SK-N-SH treated with all-trans-retinoic acid at 6 μM for 48 hours (cell line): ENCODE results near the gene LRRC42.

Experiments used
- ATAC-seq: fragments of 200-7000 bp; cut with Tn5 transposase; 3 replicates; pipeline ENCODE4 v1.9.1; 2020; ENCODE audit warnings: mild to moderate bottlenecking, moderate library complexity
- ARNTL ChIP-seq: fragments of 450-650 bp; formaldehyde crosslinking; IDR thresholded peaks from 2 replicates; pipeline ENCODE4 v1.5.0; 2020; ENCODE audit warnings: low read depth, mild to moderate bottlenecking, moderate library complexity, borderline replicate concordance
- BACH2 ChIP-seq: fragments of 250-450 bp; sonication (Bioruptor Pico); IDR thresholded peaks from 2 replicates; pipeline ENCODE4 v1.9.0; 2021; ENCODE audit warnings: mild to moderate bottlenecking, borderline replicate concordance
- CSDC2 ChIP-seq: fragments of 250-450 bp; sonication (Bioruptor Pico); IDR thresholded peaks from 2 replicates; pipeline ENCODE4 v1.5.0; 2020; ENCODE audit warnings: mild to moderate bottlenecking, moderate library complexity
- ESRRG ChIP-seq: fragments of 250-450 bp; sonication (Bioruptor Pico); IDR thresholded peaks from 2 replicates; pipeline ENCODE4 v1.6.1; 2021; ENCODE audit warnings: mild to moderate bottlenecking
- GLIS3 ChIP-seq: fragments of 250-450 bp; sonication (Bioruptor Pico); IDR thresholded peaks from 2 replicates; pipeline ENCODE4 v1.5.0; 2020; ENCODE audit warnings: mild to moderate bottlenecking, moderate library complexity
- ISL1 ChIP-seq: fragments of 250-450 bp; sonication (Bioruptor Pico); IDR thresholded peaks from 2 replicates; pipeline ENCODE4 v2.1.2; 2022; ENCODE audit warnings: mild to moderate bottlenecking, moderate library complexity
- OSR1 ChIP-seq: fragments of 250-450 bp; sonication (Bioruptor Pico); IDR thresholded peaks from 2 replicates; pipeline ENCODE4 v1.8.0; 2022; ENCODE audit warnings: moderate library complexity, mild to moderate bottlenecking, inconsistent platforms
- PATZ1 ChIP-seq: fragments of 250-450 bp; sonication (Bioruptor Pico); IDR thresholded peaks from 2 replicates; pipeline ENCODE4 v1.8.0; 2020; ENCODE audit warnings: mild to moderate bottlenecking, moderate library complexity, borderline replicate concordance
- POU6F1 ChIP-seq: fragments of 250-450 bp; sonication (Bioruptor Pico); IDR thresholded peaks from 2 replicates; pipeline ENCODE4 v1.8.0; 2021; ENCODE audit warnings: low read depth, mild to moderate bottlenecking, moderate library complexity, borderline replicate concordance
- PPARA ChIP-seq: fragments of 250-450 bp; sonication (Bioruptor Pico); IDR thresholded peaks from 2 replicates; pipeline ENCODE4 v1.5.0; 2020; ENCODE audit warnings: mild to moderate bottlenecking, borderline replicate concordance
- SNAI2 ChIP-seq: fragments of 250-450 bp; sonication (Bioruptor Pico); IDR thresholded peaks from 2 replicates; pipeline ENCODE4 v1.5.0; 2020; ENCODE audit warnings: mild to moderate bottlenecking, moderate library complexity
- TCF4 ChIP-seq: fragments of 250-450 bp; sonication (Bioruptor Pico); IDR thresholded peaks from 2 replicates; pipeline ENCODE4 v1.8.0; 2021; ENCODE audit warnings: mild to moderate bottlenecking, moderate library complexity, borderline replicate concordance
- TOX ChIP-seq: fragments of 250-450 bp; sonication (Bioruptor Pico); IDR thresholded peaks from 2 replicates; pipeline ENCODE4 v1.8.0; 2021; ENCODE audit warnings: mild to moderate bottlenecking, moderate library complexity, borderline replicate concordance
- TSHZ2 ChIP-seq: fragments of 250-450 bp; sonication (Bioruptor Pico); IDR thresholded peaks from 2 replicates; pipeline ENCODE4 v1.5.0; 2020; ENCODE audit warnings: mild to moderate bottlenecking, moderate library complexity
- ZC3H10 ChIP-seq: fragments of 250-450 bp; sonication (Bioruptor Pico); IDR thresholded peaks from 2 replicates; pipeline ENCODE4 v1.5.1; 2021; ENCODE audit warnings: mild to moderate bottlenecking, moderate library complexity
- ZFP3 ChIP-seq: fragments of 250-450 bp; sonication (Bioruptor Pico); IDR thresholded peaks from 2 replicates; pipeline ENCODE4 v1.5.0; 2020; ENCODE audit warnings: mild to moderate bottlenecking, moderate library complexity
- ZFP30 ChIP-seq: fragments of 450-650 bp; formaldehyde crosslinking; IDR thresholded peaks from 2 replicates; pipeline ENCODE4 v1.5.0; 2022; ENCODE audit warnings: mild to moderate bottlenecking, moderate library complexity
- ZNF565 ChIP-seq: fragments of 450-650 bp; formaldehyde crosslinking; conservative IDR thresholded peaks from 2 replicates; pipeline ENCODE4 v1.5.0; 2020; ENCODE audit warnings: low read depth, mild to moderate bottlenecking, moderate library complexity
- ZNF70 ChIP-seq: fragments of 450-650 bp; formaldehyde crosslinking; IDR thresholded peaks from 2 replicates; pipeline ENCODE4 v1.5.0; 2020; ENCODE audit warnings: mild to moderate bottlenecking, moderate library complexity
- ZNF8 ChIP-seq: fragments of 450-650 bp; formaldehyde crosslinking; IDR thresholded peaks from 2 replicates; pipeline ENCODE4 v1.5.0; 2020; ENCODE audit warnings: mild to moderate bottlenecking, moderate library complexity
- TF ChIP-seq, protein P1 (sequence below): fragments of 250-450 bp; sonication (Bioruptor Pico); IDR thresholded peaks from 2 replicates; pipeline ENCODE4 v1.5.1; 2021; ENCODE audit warnings: mild to moderate bottlenecking, moderate library complexity

LRRC42 gene

GRCh38 chr1:53938136-53938830 is 7.9 kb upstream of the LRRC42 start:
- ATAC-seq = no peak
- TF ChIP-seq ZC3H10 (CRISPR knock-in tag) = no peak

DNA sequence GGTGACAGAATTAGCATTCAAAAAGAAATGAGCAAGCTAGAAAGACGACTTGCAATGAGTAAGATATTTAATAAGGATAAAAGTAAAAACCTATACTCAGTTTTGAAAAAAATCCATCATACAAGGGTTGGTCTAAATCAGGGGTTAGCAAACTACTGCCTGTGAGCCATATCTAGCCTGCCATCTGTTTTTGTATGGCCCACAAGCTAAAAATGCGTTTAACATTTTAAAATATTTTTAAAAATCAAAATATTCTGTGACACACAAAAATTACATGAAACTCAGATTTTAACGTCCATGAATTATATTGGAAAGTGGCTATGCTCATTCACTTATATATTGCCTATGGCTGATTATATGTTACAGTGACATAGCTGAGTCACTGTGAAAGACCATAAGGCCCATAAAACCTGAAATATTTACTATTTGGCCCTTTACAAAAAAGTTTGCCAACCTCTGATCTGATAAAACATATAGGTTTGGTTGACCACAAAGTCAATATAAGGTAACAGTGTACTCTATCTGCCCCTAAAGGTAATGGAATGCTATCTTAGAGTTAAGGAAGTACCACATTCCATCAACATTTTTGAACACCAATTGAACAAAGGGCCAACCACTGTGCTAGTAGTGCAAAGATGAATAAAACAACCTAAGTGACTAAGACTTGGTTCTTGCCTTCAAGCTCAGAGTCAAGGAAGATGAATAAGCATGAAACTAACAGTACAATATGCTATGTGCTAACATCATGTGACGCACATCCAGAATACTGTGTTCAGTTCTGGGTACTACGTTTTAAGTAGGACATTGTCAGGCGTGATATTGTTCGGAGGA is 3.8 kb upstream of the LRRC42 start:
- no peak for ATAC-seq
- no peak for TF ChIP-seq TOX (CRISPR knock-in tag)

DNA sequence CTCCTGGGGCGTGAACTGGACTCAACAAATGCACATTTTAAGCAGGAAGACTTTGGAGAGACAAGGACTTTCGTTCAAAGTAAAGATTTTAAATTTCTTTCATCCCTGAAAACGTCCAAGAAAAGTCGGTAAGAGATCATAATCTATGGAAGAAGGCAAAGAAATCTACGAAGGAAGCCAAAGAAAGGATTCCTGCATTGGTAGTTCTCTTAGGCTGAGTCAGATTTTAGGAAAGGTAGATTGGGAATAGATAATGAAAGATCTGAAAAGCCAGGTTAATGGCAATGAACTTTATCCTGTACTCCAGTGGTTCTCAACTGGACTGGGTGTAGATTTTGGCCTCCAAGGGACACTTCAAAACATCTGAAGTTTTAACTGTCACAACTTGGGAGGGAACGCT is 3.1 kb upstream of the LRRC42 start:
- TF ChIP-seq BACH2 (CRISPR knock-in tag) = no peak
- TF ChIP-seq ZC3H10 (CRISPR knock-in tag) = no peak
- no peak for TF ChIP-seq PPARA (CRISPR knock-in tag)
- TF ChIP-seq OSR1 (CRISPR knock-in tag) = no peak
- TF ChIP-seq, protein P1, sequence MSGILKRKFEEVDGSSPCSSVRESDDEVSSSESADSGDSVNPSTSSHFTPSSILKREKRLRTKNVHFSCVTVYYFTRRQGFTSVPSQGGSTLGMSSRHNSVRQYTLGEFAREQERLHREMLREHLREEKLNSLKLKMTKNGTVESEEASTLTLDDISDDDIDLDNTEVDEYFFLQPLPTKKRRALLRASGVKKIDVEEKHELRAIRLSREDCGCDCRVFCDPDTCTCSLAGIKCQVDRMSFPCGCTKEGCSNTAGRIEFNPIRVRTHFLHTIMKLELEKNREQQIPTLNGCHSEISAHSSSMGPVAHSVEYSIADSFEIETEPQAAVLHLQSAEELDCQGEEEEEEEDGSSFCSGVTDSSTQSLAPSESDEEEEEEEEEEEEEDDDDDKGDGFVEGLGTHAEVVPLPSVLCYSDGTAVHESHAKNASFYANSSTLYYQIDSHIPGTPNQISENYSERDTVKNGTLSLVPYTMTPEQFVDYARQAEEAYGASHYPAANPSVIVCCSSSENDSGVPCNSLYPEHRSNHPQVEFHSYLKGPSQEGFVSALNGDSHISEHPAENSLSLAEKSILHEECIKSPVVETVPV (CRISPR knock-in tag) = no peak
- TF ChIP-seq TSHZ2 = no peak
- TF ChIP-seq GLIS3 (CRISPR knock-in tag) = no peak
- no peak for TF ChIP-seq TCF4 (CRISPR knock-in tag)
- TF ChIP-seq TOX (CRISPR knock-in tag) = no peak
- no peak for TF ChIP-seq ARNTL (CRISPR knock-in tag)
- no peak for TF ChIP-seq ZNF8
- no peak for TF ChIP-seq CSDC2 (CRISPR knock-in tag)
- no peak for TF ChIP-seq SNAI2
- TF ChIP-seq ZFP30 (CRISPR knock-in tag) = no peak
- no peak for TF ChIP-seq ISL1 (CRISPR knock-in tag)
- no peak for TF ChIP-seq ZNF565 (CRISPR knock-in tag)
- TF ChIP-seq ESRRG (CRISPR knock-in tag) = no peak
- no peak for TF ChIP-seq POU6F1 (CRISPR knock-in tag)
- no peak for ATAC-seq

- no peak for ATAC-seq
- TF ChIP-seq ARNTL (CRISPR knock-in tag) = no peak
- TF ChIP-seq CSDC2 (CRISPR knock-in tag) = no peak
- TF ChIP-seq TOX (CRISPR knock-in tag) = no peak
- no peak for TF ChIP-seq ZFP3 (CRISPR knock-in tag)
- TF ChIP-seq BACH2 (CRISPR knock-in tag) = no peak
- no peak for TF ChIP-seq ZNF70 (CRISPR knock-in tag)
- TF ChIP-seq ZNF565 (CRISPR knock-in tag) = no peak
- no peak for TF ChIP-seq PATZ1 (CRISPR knock-in tag)
- no peak for TF ChIP-seq TSHZ2
- TF ChIP-seq POU6F1 (CRISPR knock-in tag) = no peak
- TF ChIP-seq ESRRG (CRISPR knock-in tag) = no peak
These were observed 2.6 kb upstream of the LRRC42 start for GRCh38 chr1:53943490-53944043.
